Breast epithelium (tissue), 3 donors: ENCODE measurements around the gene MGAT1.

ENCODE experiments used
- CTCF ChIP-seq, 3 donors: fragments of 450-650 bp; IDR thresholded peaks; one replicate each; pipeline ENCODE4 v1.5.1; 2016 to 2017; ENCODE audit warnings: antibody characterized with exemption in 3 of 3, mild to moderate bottlenecking in 3 of 3, moderate library complexity in 3 of 3
- POLR2A ChIP-seq: fragments of 450-650 bp; IDR thresholded peaks from one replicate; pipeline ENCODE4 v1.6.1; 2016; ENCODE audit warnings: antibody characterized with exemption, mild to moderate bottlenecking, moderate library complexity

- no peak for TF ChIP-seq CTCF (IDR thresholded peaks at IDR 0.05)
- peak; percentile 27 for TF ChIP-seq POLR2A
Observed at GRCh38 chr5:180830253-180831138, 27.9 kb upstream of the MGAT1 start.
